Erythroblast (primary cell): ENCODE data around the gene HTRA3.

Source experiments
- GATA1 ChIP-seq: IDR thresholded peaks from 2 replicates; pipeline ENCODE4 v1.6.1; 2011; ENCODE audit warnings: low read depth, mild to moderate bottlenecking, control low read depth, low read length, moderate library complexity
- POLR2A ChIP-seq: IDR thresholded peaks from 2 replicates; pipeline ENCODE4 v1.6.1; 2011; ENCODE audit warnings: mild to moderate bottlenecking, low read length

- no peak for TF ChIP-seq POLR2A
- TF ChIP-seq GATA1 = no peak
These were observed 16.6 kb downstream of the HTRA3 start for GRCh38 chr4:8285976-8286718.
